Measurements from ENCODE around the gene ABCC3.

DNA sequence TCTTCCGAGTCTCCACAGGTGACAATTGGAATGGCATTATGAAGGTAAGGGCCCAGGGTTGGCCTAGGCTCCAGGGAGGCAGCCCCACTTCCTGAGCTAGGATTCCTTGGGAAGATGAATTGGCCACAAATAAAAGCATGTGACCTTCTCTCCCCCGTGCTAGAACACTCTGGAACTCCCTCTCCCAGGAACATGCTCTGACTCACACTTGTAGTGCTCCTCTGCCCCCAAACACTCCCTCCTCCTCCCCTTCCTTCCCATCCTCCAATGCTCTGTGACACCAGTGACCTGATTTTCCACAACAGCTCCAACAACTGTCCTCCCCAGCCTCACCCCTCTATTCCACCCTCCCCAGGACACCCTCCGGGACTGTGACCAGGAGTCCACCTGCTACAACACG is 16.4 kb upstream of the ABCC3 start:
- TF ChIP-seq, protein P1, sequence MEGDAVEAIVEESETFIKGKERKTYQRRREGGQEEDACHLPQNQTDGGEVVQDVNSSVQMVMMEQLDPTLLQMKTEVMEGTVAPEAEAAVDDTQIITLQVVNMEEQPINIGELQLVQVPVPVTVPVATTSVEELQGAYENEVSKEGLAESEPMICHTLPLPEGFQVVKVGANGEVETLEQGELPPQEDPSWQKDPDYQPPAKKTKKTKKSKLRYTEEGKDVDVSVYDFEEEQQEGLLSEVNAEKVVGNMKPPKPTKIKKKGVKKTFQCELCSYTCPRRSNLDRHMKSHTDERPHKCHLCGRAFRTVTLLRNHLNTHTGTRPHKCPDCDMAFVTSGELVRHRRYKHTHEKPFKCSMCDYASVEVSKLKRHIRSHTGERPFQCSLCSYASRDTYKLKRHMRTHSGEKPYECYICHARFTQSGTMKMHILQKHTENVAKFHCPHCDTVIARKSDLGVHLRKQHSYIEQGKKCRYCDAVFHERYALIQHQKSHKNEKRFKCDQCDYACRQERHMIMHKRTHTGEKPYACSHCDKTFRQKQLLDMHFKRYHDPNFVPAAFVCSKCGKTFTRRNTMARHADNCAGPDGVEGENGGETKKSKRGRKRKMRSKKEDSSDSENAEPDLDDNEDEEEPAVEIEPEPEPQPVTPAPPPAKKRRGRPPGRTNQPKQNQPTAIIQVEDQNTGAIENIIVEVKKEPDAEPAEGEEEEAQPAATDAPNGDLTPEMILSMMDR (conservative IDR thresholded peaks at IDR 0.05; ENCODE audit: low read depth, low read length), result no peak
- TF ChIP-seq EZH2 (IDR thresholded peaks at IDR 0.05; ENCODE audit: borderline replicate concordance, low read depth, low read length, poor library complexity, severe bottlenecking), result no peak

Measured in A673 (cell line).